H1 (cell line): Measurements from ENCODE around the gene NR4A3. TPM values are rescaled to one million over a fixed set of nuclear protein-coding genes. Genes with fewer than 3 reads are reported as not detected.

Experiments used
- CTCF ChIA-PET: fragments of 300-600 bp; sonication (Branson Sonifier 250); formaldehyde crosslinking; loops from one replicate; lab custom pipeline; 2021; ENCODE audit not compliant: partially characterized antibody; lab: Charles Lee
- POLR2A ChIA-PET: fragments of 300-600 bp; sonication (Branson Sonifier 250); formaldehyde crosslinking; loops from one replicate; lab custom pipeline; 2021; ENCODE audit warnings: inconsistent platforms; ENCODE audit not compliant: partially characterized antibody; lab: Charles Lee
- DNase-seq, 2 experiments: peaks; one replicate each; pipeline versions ENCODE4 v3.0.0 to v3.0.0-alpha.2; 2010 to 2022; ENCODE audit warnings: low spot score in 2 of 2, low read depth in 1 of 2, mixed read lengths in 1 of 2
- FAIRE-seq: peaks from 2 replicates; lab custom pipeline; 2011; peaks lifted over from hg19 to GRCh38; lab: Jason Lieb, UNC
- H2AFZ ChIP-seq: 2 replicates; pipeline ENCODE4 v1.8.1; 2012; ENCODE audit warnings: low read length, inconsistent platforms
- H2AK5ac ChIP-seq: 2 replicates; pipeline ENCODE4 v1.6.1; 2013; ENCODE audit warnings: low read depth, low read length
- H2BK120ac ChIP-seq: replicated peaks from 2 replicates; pipeline ENCODE3; 2013; ENCODE audit warnings: low read depth, low read length, inconsistent platforms
- H2BK12ac ChIP-seq: 2 replicates; pipeline ENCODE4 v1.6.1; 2013; ENCODE audit warnings: low read depth, low read length
- H2BK15ac ChIP-seq: 2 replicates; pipeline ENCODE4 v1.6.1; 2013; ENCODE audit warnings: low read length
- H2BK20ac ChIP-seq: 2 replicates; pipeline ENCODE4 v1.6.1; 2013; ENCODE audit warnings: low read length
- H2BK5ac ChIP-seq: 2 replicates; pipeline ENCODE4 v1.6.1; 2013; ENCODE audit warnings: low read depth, low read length
- H3K14ac ChIP-seq: 2 replicates; pipeline ENCODE4 v1.6.1; 2013; ENCODE audit warnings: inconsistent platforms; ENCODE audit not compliant: insufficient read length
- H3K18ac ChIP-seq: 2 replicates; pipeline ENCODE4 v1.6.1; 2013; ENCODE audit warnings: low read length; ENCODE audit errors: extremely low read depth
- H3K23ac ChIP-seq: 2 replicates; pipeline ENCODE4 v1.6.1; 2013; ENCODE audit warnings: inconsistent platforms; ENCODE audit not compliant: insufficient read length
- H3K23me2 ChIP-seq: 2 replicates; pipeline ENCODE4 v1.6.1; 2013; ENCODE audit warnings: low read depth, low read length
- H3K27ac ChIP-seq: 2 replicates; pipeline ENCODE4 v1.6.1; 2011; ENCODE audit warnings: low read depth, low read length, inconsistent platforms
- H3K27me3 ChIP-seq, 4 experiments: replicated peaks in 1 of 4; 1 replicate in 1 of 4; 2 replicates in 3 of 4; pipeline versions ENCODE4 v1.6.1 to v1.8.1; 2011 to 2013; ENCODE audit warnings: low read length in 3 of 4, mild to moderate bottlenecking in 3 of 4, inconsistent platforms in 2 of 4, mixed read lengths in 2 of 4, moderate library complexity in 1 of 4; ENCODE audit not compliant: control insufficient read depth in 3 of 4, insufficient read depth in 3 of 4; ENCODE audit errors: extremely low read depth in 1 of 4
- H3K36me3 ChIP-seq, 4 experiments: 2 replicates each; pipeline versions ENCODE4 v1.6.1 to v1.8.1; 2011 to 2013; ENCODE audit warnings: mild to moderate bottlenecking in 4 of 4, low read length in 3 of 4, moderate library complexity in 2 of 4, control low read depth in 1 of 4, inconsistent platforms in 1 of 4; ENCODE audit not compliant: insufficient read depth in 4 of 4, control insufficient read depth in 2 of 4
- H3K4ac ChIP-seq: replicated peaks from 2 replicates; pipeline ENCODE3; 2013; ENCODE audit warnings: low read length, low read depth, mixed read lengths, inconsistent platforms; ENCODE audit not compliant: insufficient read length
- H3K4me1 ChIP-seq, 4 experiments: replicated peaks in 1 of 4; 1 replicate in 1 of 4; 2 replicates in 3 of 4; pipeline versions ENCODE4 v1.6.1 to v1.8.1; 2011 to 2013; ENCODE audit warnings: low read length in 3 of 4, inconsistent platforms in 2 of 4, mixed read lengths in 1 of 4; ENCODE audit not compliant: insufficient read depth in 4 of 4, control insufficient read depth in 3 of 4
- H3K4me2 ChIP-seq, 2 experiments: 2 replicates each; pipeline versions ENCODE4 v1.6.1 to v1.8.1; 2011 to 2013; ENCODE audit warnings: low read depth in 2 of 2, low read length in 2 of 2, control low read depth in 1 of 2, inconsistent platforms in 1 of 2, mild to moderate bottlenecking in 1 of 2; ENCODE audit not compliant: insufficient read depth in 1 of 2
- H3K4me3 ChIP-seq, 4 experiments: fragments of 200-600, 300-600 bp in 1 of 4; sonication (generic), shearing (Covaris generic), sonication (Bioruptor Twin) in 1 of 4; 2 replicates each; pipeline versions ENCODE4 v1.5.1 to v1.8.1; 2011 to 2016; ENCODE audit warnings: low read length in 4 of 4, low read depth in 3 of 4, control low read depth in 2 of 4, inconsistent platforms in 2 of 4, mild to moderate bottlenecking in 2 of 4, mixed read lengths in 1 of 4, moderate library complexity in 1 of 4; ENCODE audit not compliant: insufficient read depth in 2 of 4; ENCODE audit errors: extremely low read depth in 1 of 4
- H3K56ac ChIP-seq: replicated peaks from 2 replicates; pipeline ENCODE3; 2013; ENCODE audit warnings: low read depth, mild to moderate bottlenecking, mixed read lengths, low read length, inconsistent platforms; ENCODE audit not compliant: insufficient read length
- H3K79me1 ChIP-seq: 2 replicates; pipeline ENCODE4 v1.6.1; 2013; ENCODE audit warnings: low read depth, low read length, control low read depth
- H3K79me2 ChIP-seq, 2 experiments: 2 replicates each; pipeline versions ENCODE4 v1.6.1 to v1.8.1; 2012 to 2013; ENCODE audit warnings: low read length in 2 of 2, mild to moderate bottlenecking in 2 of 2, inconsistent platforms in 1 of 2; ENCODE audit not compliant: insufficient read depth in 2 of 2, control insufficient read depth in 1 of 2
- H3K9ac ChIP-seq, 4 experiments: replicated peaks in 1 of 4; 1 replicate in 1 of 4; 2 replicates in 3 of 4; pipeline versions ENCODE4 v1.6.1 to v1.8.1; 2011 to 2013; ENCODE audit warnings: low read depth in 3 of 4, low read length in 3 of 4, control low read depth in 2 of 4, mild to moderate bottlenecking in 2 of 4, moderate library complexity in 2 of 4, inconsistent platforms in 1 of 4; ENCODE audit errors: extremely low read depth in 1 of 4
- H3K9me3 ChIP-seq, 2 experiments: 2 replicates each; pipeline versions ENCODE4 v1.6.1 to v1.8.1; 2012 to 2013; ENCODE audit warnings: mild to moderate bottlenecking in 2 of 2, moderate library complexity in 2 of 2, control low read depth in 1 of 2, inconsistent platforms in 1 of 2, low read depth in 1 of 2, low read length in 1 of 2, mixed read lengths in 1 of 2; ENCODE audit not compliant: insufficient read depth in 2 of 2
- H4K20me1 ChIP-seq, 2 experiments: replicated peaks in 1 of 2; 2 replicates each; pipeline versions ENCODE3 to v1.8.1; 2011 to 2013; ENCODE audit warnings: inconsistent platforms in 2 of 2, low read length in 2 of 2, mild to moderate bottlenecking in 1 of 2; ENCODE audit not compliant: insufficient read depth in 2 of 2, control insufficient read depth in 1 of 2
- H4K5ac ChIP-seq: 2 replicates; pipeline ENCODE4 v1.6.1; 2013; ENCODE audit warnings: low read length, low read depth, mixed read lengths, inconsistent platforms; ENCODE audit not compliant: insufficient read length
- H4K8ac ChIP-seq: 2 replicates; pipeline ENCODE4 v1.8.0; 2013; ENCODE audit warnings: mild to moderate bottlenecking, moderate library complexity, low read length, inconsistent platforms; ENCODE audit not compliant: insufficient read depth; ENCODE audit errors: extremely low read depth
- H4K91ac ChIP-seq: replicated peaks from 2 replicates; pipeline ENCODE3; 2013; ENCODE audit warnings: low read length, mixed read lengths, inconsistent platforms; ENCODE audit not compliant: insufficient read length
- ASH2L ChIP-seq: fragments of 200-600, 300-600 bp; sonication (generic); IDR thresholded peaks from one replicate; pipeline ENCODE4 v1.7.1; 2017; ENCODE audit warnings: low read length
- FOSL1 ChIP-seq: IDR thresholded peaks from 2 replicates; pipeline ENCODE4 v1.6.1; 2011; ENCODE audit warnings: mild to moderate bottlenecking, low read depth, low read length, moderate library complexity; ENCODE audit not compliant: insufficient read depth
- GABPA ChIP-seq: IDR thresholded peaks from 2 replicates; pipeline ENCODE4 v1.6.1; 2011; ENCODE audit warnings: mild to moderate bottlenecking, low read length, moderate library complexity, borderline replicate concordance; ENCODE audit not compliant: insufficient read depth
- HDAC6 ChIP-seq: IDR thresholded peaks from one replicate; pipeline ENCODE4 v1.7.1; 2012; ENCODE audit warnings: low read depth, mild to moderate bottlenecking, inconsistent platforms, low read length, moderate library complexity
- YY1 ChIP-seq: IDR thresholded peaks from 2 replicates; pipeline ENCODE4 v1.6.1; 2011; ENCODE audit warnings: low read depth, mild to moderate bottlenecking, low read length
- WGBS, 2 experiments: shearing (Covaris generic) in 1 of 2; methylation state at CpG; one replicate each; pipeline versions ENCODE4 v1.1.6 to v1.1.7; 2013 to 2015; ENCODE audit warnings: low lambda C conversion rate in 2 of 2, mixed read lengths in 2 of 2, inconsistent platforms in 1 of 2, low coverage in 1 of 2, missing lambda C conversion rate in 1 of 2; ENCODE audit not compliant: insufficient replicate concordance in 2 of 2, insufficient coverage in 1 of 2, insufficient read length in 1 of 2; ENCODE audit errors: extremely low coverage in 1 of 2, missing lambda C conversion rate in 1 of 2; 5-methylcytosine and 5-hydroxymethylcytosine counted together
- polyA plus RNA-seq, 7 experiments: library from polyadenylated mRNA; depleted of rRNA in 3 of 7; stranded (reverse) in 5 of 7; unstranded in 2 of 7; fragments of >200 nt in 5 of 7; fragments of 200-250 nt in 2 of 7; gene quantifications; 1 replicate in 5 of 7; 2 replicates in 1 of 7; 4 replicates in 1 of 7; pipeline versions ENCODE4 v1.2.1 to v1.2.3, GENCODE V29; 2011 to 2013; ENCODE audit warnings: missing spikeins in 2 of 7, mixed read lengths in 2 of 7
- total RNA-seq: library from RNA; stranded (reverse); fragmentation: NEBNext Ultra II Directional; extraction: Animal tissue kit (Norgen Biotek cat#: 25700); gene quantifications from 2 replicates; pipeline ENCODE4 v1.2.1, GENCODE V29; 2021
- TF ChIP-seq, protein P1 (sequence below): IDR thresholded peaks from 2 replicates; pipeline ENCODE4 v1.6.1; 2011; ENCODE audit warnings: low read depth, mild to moderate bottlenecking, low read length; ENCODE audit not compliant: insufficient read depth

The NR4A3 gene
- total and polyA plus RNA-seq, 2 of the 8 experiments (the other 6 are each of a cell fraction or from before 2014, with no cell fraction given), result 0.05 to 0.30 TPM

DNA sequence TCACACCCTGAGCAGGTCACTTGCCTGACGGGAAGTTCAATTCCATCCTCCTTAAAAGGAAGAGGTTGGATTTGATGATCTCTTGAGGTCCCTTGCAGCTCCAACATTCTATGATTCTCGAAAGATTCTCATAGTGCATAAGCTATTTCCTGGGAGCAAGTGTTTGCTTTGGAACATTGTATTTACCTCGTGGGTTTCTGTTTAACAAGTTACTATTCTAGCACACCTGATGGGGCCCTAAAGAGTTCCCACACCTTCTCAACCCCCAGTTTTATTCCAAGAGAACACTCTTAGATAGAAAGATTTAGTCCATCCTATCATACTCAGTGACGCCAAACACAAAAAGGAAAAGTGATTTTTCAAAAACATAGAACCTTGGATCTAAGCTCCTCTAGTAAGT is 23.4 kb downstream of the NR4A3 start:
- H2BK20ac ChIP-seq, result no peak overlapping the region
- no peaks in the 10 kb centered on the region for H3K27me3 ChIP-seq
- no peak overlapping the region for H3K23ac ChIP-seq
- H3K4me1 ChIP-seq, result no peaks in the 10 kb centered on the region
- no peak overlapping the region for H3K9ac ChIP-seq
- no peak overlapping the region for H2BK15ac ChIP-seq
- no peak overlapping the region for H4K8ac ChIP-seq
- 92% methylated on average over 4 of the region's 4 CpGs; no CpG with 5 or more reads in 1 of the 2 experiments for WGBS, 2 experiments
- no peak overlapping the region for H3K56ac ChIP-seq
- H2BK120ac ChIP-seq, result no peak overlapping the region
- no peak overlapping the region for H3K4ac ChIP-seq
- H3K18ac ChIP-seq, result no peak overlapping the region
- FAIRE-seq (no peak), DNase-seq (no peak)
- H3K4me2 ChIP-seq, result no peak overlapping the region
- no peak overlapping the region for H2BK12ac ChIP-seq
- no peak overlapping the region for H3K27ac ChIP-seq
- H3K79me2 ChIP-seq, result no peaks in the 10 kb centered on the region
- no peaks in the 10 kb centered on the region for H3K79me1 ChIP-seq
- H3K4me3 ChIP-seq, result no peak overlapping the region
- H3K23me2 ChIP-seq, result no peaks in the 10 kb centered on the region
- no peaks in the 10 kb centered on the region for H4K20me1 ChIP-seq
- POLR2A ChIA-PET, result interaction anchor here (1.1 kb wide), 1 partner anchor 16 kb away, joined by 3 read pairs; no protein-coding TSS in a partner anchor
- H3K9me3 ChIP-seq, result no peaks in the 10 kb centered on the region
- H2AFZ ChIP-seq, result no peak overlapping the region
- H3K36me3 ChIP-seq, result no peaks in the 10 kb centered on the region
- CTCF ChIA-PET, result interaction anchor here (0.9 to 4.9 kb wide), 4 partner anchors 12 to 661 kb away, joined by 3 to 31 read pairs (median 4); no protein-coding TSS in a partner anchor
- no peak overlapping the region for H2BK5ac ChIP-seq
- no peak overlapping the region for H4K91ac ChIP-seq
- no peak overlapping the region for H4K5ac ChIP-seq
- H3K14ac ChIP-seq, result no peak overlapping the region
- no peak overlapping the region for H2AK5ac ChIP-seq
- TF ChIP-seq GABPA, result no peak
- TF ChIP-seq, protein P1, sequence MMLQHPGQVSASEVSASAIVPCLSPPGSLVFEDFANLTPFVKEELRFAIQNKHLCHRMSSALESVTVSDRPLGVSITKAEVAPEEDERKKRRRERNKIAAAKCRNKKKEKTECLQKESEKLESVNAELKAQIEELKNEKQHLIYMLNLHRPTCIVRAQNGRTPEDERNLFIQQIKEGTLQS, result no peak
- TF ChIP-seq YY1, result no peak
- no peak for TF ChIP-seq ASH2L
- TF ChIP-seq HDAC6, result no peak
- no peak for TF ChIP-seq FOSL1
